Type B pancreatic cell (in vitro differentiated cells): ENCODE results near the gene PLEKHA1. TPM values are rescaled to one million over a fixed set of nuclear protein-coding genes. Genes with fewer than 3 reads are reported as not detected.
A peak's percentile ranks its signal among the peaks of the same experiment; 100 is the strongest.

ENCODE experiments used
- DNase-seq: peaks from one replicate; pipeline ENCODE4 v3.0.0; 2021; ENCODE audit warnings: mixed read lengths; ENCODE audit not compliant: unreplicated experiment; ENCODE audit errors: extremely low spot score
- H3K27ac Mint-ChIP-seq: 2 replicates; pipeline ENCODE4 v1.8.0; 2021; ENCODE audit warnings: mild to moderate bottlenecking, mixed read lengths
- H3K27me3 Mint-ChIP-seq: 2 replicates; pipeline ENCODE4 v1.8.0; 2021; ENCODE audit warnings: mixed read lengths
- H3K36me3 Mint-ChIP-seq: 2 replicates; pipeline ENCODE4 v1.8.0; 2021; ENCODE audit warnings: mixed read lengths
- H3K4me1 Mint-ChIP-seq: one replicate; pipeline ENCODE4 v1.8.0; 2021; ENCODE audit warnings: mixed read lengths; ENCODE audit not compliant: unreplicated experiment
- H3K4me3 Mint-ChIP-seq: 2 replicates; pipeline ENCODE4 v1.8.0; 2021; ENCODE audit warnings: mild to moderate bottlenecking, mixed read lengths
- H3K9me3 Mint-ChIP-seq: 2 replicates; pipeline ENCODE4 v1.8.0; 2021; ENCODE audit warnings: mixed read lengths
- CTCF ChIP-seq: fragments of 200-600 bp; sonication (generic); conservative IDR thresholded peaks from 2 replicates; pipeline ENCODE4 v1.5.0; 2021; ENCODE audit warnings: antibody characterized with exemption, mild to moderate bottlenecking
- total RNA-seq: library from RNA; stranded (reverse); gene quantifications from 2 replicates; pipeline ENCODE4 v1.2.1, GENCODE V29; 2021; ENCODE audit warnings: low replicate concordance

The PLEKHA1 gene
- total RNA-seq, 1 donor from 2014 or later: 38.2 TPM

DNA sequence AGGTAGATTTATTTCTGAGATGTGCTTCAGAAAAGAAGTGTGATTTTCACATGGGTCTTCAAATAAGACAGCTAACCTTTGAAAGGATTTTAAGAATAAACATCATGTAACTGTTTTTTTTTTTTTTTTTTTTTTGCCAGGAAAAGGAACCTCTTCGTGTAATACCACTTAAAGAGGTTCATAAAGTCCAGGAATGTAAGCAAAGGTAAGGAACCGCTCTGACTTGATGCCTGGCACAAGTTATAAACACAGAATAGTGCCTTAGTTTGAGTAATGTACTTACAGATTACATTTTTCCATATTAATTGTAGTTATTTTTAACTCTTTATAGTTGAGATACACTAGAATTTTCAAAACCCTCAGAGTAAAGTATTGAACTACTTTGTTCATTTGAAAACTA lies 49.6 kb downstream of the PLEKHA1 start:
- peaks cover 13% of the 10 kb centered on the region for H3K36me3 Mint-ChIP-seq

DNA sequence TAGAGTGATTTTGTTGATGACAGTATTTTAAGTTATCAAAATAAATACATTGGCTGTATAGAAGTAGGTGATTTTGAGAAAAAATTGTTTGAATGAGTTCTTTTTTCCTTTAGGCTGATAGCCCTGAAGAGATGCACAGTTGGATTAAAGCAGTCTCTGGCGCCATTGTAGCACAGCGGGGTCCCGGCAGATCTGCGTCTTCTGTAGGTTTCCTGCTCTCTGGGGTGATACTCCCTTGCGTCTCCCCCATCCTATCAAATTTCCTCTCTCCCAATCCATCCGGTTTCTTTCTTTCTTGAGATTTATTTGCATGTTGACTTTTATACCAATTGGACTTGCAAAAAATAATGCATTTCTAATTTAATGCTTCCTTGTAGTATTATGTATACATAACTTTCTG lies 52.3 kb downstream of the PLEKHA1 start:
- Mint-ChIP-seq H3K27ac (no peak overlapping the region), H3K9me3 (no peaks in the 10 kb centered on the region), H3K4me3 (no peak overlapping the region), H3K27me3 (no peaks in the 10 kb centered on the region), H3K4me1 (no peaks in the 10 kb centered on the region), H3K36me3 (peaks cover 9% of the 10 kb centered on the region)
- no peak for DNase-seq
- TF ChIP-seq CTCF: no peak

More for the DNA sequence above, 49.6 kb downstream of the PLEKHA1 start:
- no peak for DNase-seq
- Mint-ChIP-seq H3K9me3 (no peaks in the 10 kb centered on the region), H3K27ac (no peak overlapping the region), H3K4me3 (no peak overlapping the region), H3K27me3 (no peaks in the 10 kb centered on the region), H3K4me1 (peaks cover 6% of the 10 kb centered on the region)
- TF ChIP-seq CTCF: no peak

GRCh38 chr10:122427280-122427679 lies 52.8 kb downstream of the PLEKHA1 start:
- DNase-seq: no peak
- Mint-ChIP-seq H3K27me3 (no peaks in the 10 kb centered on the region), H3K27ac (no peak overlapping the region), H3K9me3 (no peaks in the 10 kb centered on the region), H3K36me3 (peaks cover 8% of the 10 kb centered on the region), H3K4me3 (no peak overlapping the region), H3K4me1 (no peaks in the 10 kb centered on the region)
- no peak for TF ChIP-seq CTCF

DNA sequence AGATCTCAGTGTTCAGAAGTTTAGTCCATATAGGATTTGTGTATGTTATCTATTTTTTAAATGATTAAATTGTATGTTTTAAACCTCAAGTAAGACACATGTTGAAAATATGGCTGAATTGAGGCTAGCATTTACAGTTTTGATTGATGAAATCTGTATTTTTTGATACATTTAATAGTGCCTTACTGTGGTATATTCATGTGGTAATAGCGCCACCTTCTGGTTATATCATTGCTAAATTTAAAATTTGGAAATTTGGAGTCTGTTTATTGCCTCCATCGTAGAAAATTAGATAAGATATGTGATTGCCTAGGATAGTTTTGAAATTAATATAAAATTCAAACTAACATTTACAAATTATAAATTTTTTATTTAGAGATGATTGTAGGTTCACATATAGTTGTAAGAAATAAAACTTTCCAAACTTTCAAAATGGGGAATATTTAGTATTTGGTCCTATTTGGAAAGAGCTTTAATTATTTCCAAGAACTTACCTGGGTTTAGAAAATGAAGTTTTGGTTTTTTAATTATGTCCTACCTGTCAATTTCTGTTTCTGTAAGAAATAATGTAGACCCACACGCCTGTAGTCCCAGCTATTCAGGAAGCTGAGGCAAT lies 60.8 kb downstream of the PLEKHA1 start:
- H3K4me1 Mint-ChIP-seq: no peaks in the 10 kb centered on the region
- H3K4me3 Mint-ChIP-seq: no peak overlapping the region
- no peaks in the 10 kb centered on the region for H3K9me3 Mint-ChIP-seq
- peaks cover 7% of the 10 kb centered on the region for H3K36me3 Mint-ChIP-seq
- DNase-seq: no peak
- peak; percentile 92 for TF ChIP-seq CTCF
- no peaks in the 10 kb centered on the region for H3K27me3 Mint-ChIP-seq
- no peak overlapping the region for H3K27ac Mint-ChIP-seq

DNA sequence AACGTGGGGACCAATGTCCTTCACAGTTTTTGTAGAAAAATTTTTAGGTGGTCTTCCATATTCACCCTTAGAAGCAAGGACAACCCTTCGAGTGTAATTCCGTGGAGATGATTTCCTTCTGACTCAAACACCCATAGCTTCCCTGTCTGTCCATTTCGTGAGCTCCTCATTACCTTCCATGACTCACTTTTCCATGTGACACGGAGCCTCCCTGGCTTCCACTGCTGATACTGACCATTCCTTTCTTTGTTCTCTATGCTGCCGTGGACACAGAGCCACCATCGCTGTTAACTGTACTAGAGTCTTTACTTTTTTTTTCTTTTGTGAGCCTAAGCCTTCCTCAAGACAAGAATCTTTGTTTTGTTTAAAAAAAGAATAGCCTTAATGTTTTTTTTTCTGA lies 67.5 kb downstream of the PLEKHA1 start:
- H3K9me3 Mint-ChIP-seq: peaks cover 3% of the 10 kb centered on the region
- peaks cover 4% of the 10 kb centered on the region for H3K4me1 Mint-ChIP-seq
- no peak overlapping the region for H3K27ac Mint-ChIP-seq
- H3K4me3 Mint-ChIP-seq: peak overlapping the region; percentile 1
- H3K36me3 Mint-ChIP-seq: peaks cover 5% of the 10 kb centered on the region
- TF ChIP-seq CTCF: no peak
- H3K27me3 Mint-ChIP-seq: no peaks in the 10 kb centered on the region
- DNase-seq: no peak

GRCh38 chr10:122445469-122445868 lies 71.0 kb downstream of the PLEKHA1 start:
- Mint-ChIP-seq H3K27ac (no peak overlapping the region), H3K36me3 (no peaks in the 10 kb centered on the region), H3K27me3 (peaks cover 3% of the 10 kb centered on the region), H3K4me1 (peaks cover 4% of the 10 kb centered on the region), H3K9me3 (peaks cover 6% of the 10 kb centered on the region), H3K4me3 (no peak overlapping the region)
- no peak for DNase-seq
- no peak for TF ChIP-seq CTCF
